Activated T-cell treated with anti-CD3 and anti-CD28 coated beads, Interleukin-2, amount 50 U/mL, for 4 hours (primary cell): ENCODE measurements around the gene PCDHGC4. TPM values are rescaled to one million over a fixed set of nuclear protein-coding genes. Genes with fewer than 3 reads are reported as not detected.

Source experiments
- ATAC-seq, 2 donors: fragments of 200-7000 bp; cut with Tn5 transposase; one replicate each; pipeline ENCODE4 v1.10.0; 2021
- DNase-seq: peaks from one replicate; pipeline ENCODE4 v3.0.0-alpha.2; 2020
- H3K27me3 Mint-ChIP-seq: one replicate; pipeline ENCODE4 v1.8.0; 2021; ENCODE audit warnings: low read depth, mixed read lengths
- H3K36me3 Mint-ChIP-seq: one replicate; pipeline ENCODE4 v1.8.0; 2022; ENCODE audit warnings: mixed read lengths; ENCODE audit not compliant: insufficient read depth
- H3K4me1 Mint-ChIP-seq: one replicate; pipeline ENCODE4 v1.8.0; 2021; ENCODE audit warnings: low read depth, mixed read lengths
- H3K4me3 Mint-ChIP-seq: one replicate; pipeline ENCODE4 v1.8.0; 2021; ENCODE audit warnings: mild to moderate bottlenecking, moderate library complexity, mixed read lengths
- H3K9me3 Mint-ChIP-seq: one replicate; pipeline ENCODE4 v1.8.0; 2021; ENCODE audit warnings: mixed read lengths
- total RNA-seq, 3 donors: library from RNA; stranded (reverse); gene quantifications; one replicate each; pipeline ENCODE4 v1.2.1, GENCODE V29; 2021

The PCDHGC4 gene
- total RNA-seq, 3 donors from 2014 or later, result not detected

GRCh38 chr5:141523991-141524390 lies 39.2 kb downstream of the PCDHGC4 start:
- DNase-seq, result no peak
- H3K27me3 Mint-ChIP-seq, result no peaks in the 10 kb centered on the region
- no peak for ATAC-seq
- H3K36me3 Mint-ChIP-seq, result peaks cover 62% of the 10 kb centered on the region
- H3K4me1 Mint-ChIP-seq, result peaks cover 28% of the 10 kb centered on the region
- no peak overlapping the region for H3K4me3 Mint-ChIP-seq
- no peaks in the 10 kb centered on the region for H3K9me3 Mint-ChIP-seq

- DNase-seq, result peak; percentile 40
- peaks cover 55% of the 10 kb centered on the region for H3K36me3 Mint-ChIP-seq
- H3K27me3 Mint-ChIP-seq, result no peaks in the 10 kb centered on the region
- peak; percentile 61 to 70 for ATAC-seq
- H3K4me1 Mint-ChIP-seq, result peaks cover 28% of the 10 kb centered on the region
- H3K9me3 Mint-ChIP-seq, result no peaks in the 10 kb centered on the region
- no peak overlapping the region for H3K4me3 Mint-ChIP-seq
These were observed 40.1 kb downstream of the PCDHGC4 start for GRCh38 chr5:141524604-141525597.

GRCh38 chr5:141525653-141526052 lies 40.8 kb downstream of the PCDHGC4 start:
- peaks cover 52% of the 10 kb centered on the region for H3K36me3 Mint-ChIP-seq
- ATAC-seq, result no peak

GRCh38 chr5:141527426-141527825 lies 42.6 kb downstream of the PCDHGC4 start:
- no peak for ATAC-seq
- Mint-ChIP-seq H3K27me3 (no peaks in the 10 kb centered on the region), H3K36me3 (peaks cover 40% of the 10 kb centered on the region), H3K4me1 (peaks cover 13% of the 10 kb centered on the region), H3K4me3 (no peak overlapping the region), H3K9me3 (no peaks in the 10 kb centered on the region)
- no peak for DNase-seq

More at GRCh38 chr5:141525653-141526052, 40.8 kb downstream of the PCDHGC4 start:
- Mint-ChIP-seq H3K27me3 (no peaks in the 10 kb centered on the region), H3K4me3 (no peak overlapping the region), H3K9me3 (no peaks in the 10 kb centered on the region), H3K4me1 (peaks cover 27% of the 10 kb centered on the region)
- no peak for DNase-seq

GRCh38 chr5:141528291-141528984 lies 43.6 kb downstream of the PCDHGC4 start:
- peaks cover 11% of the 10 kb centered on the region for H3K4me1 Mint-ChIP-seq
- peaks cover 40% of the 10 kb centered on the region for H3K36me3 Mint-ChIP-seq
- no peak overlapping the region for H3K4me3 Mint-ChIP-seq
- ATAC-seq (no peak), DNase-seq (no peak)
- no peaks in the 10 kb centered on the region for H3K9me3 Mint-ChIP-seq
- H3K27me3 Mint-ChIP-seq, result no peaks in the 10 kb centered on the region

GRCh38 chr5:141529002-141529401 lies 44.2 kb downstream of the PCDHGC4 start:
- ATAC-seq, result no peak
- peaks cover 11% of the 10 kb centered on the region for H3K4me1 Mint-ChIP-seq

GRCh38 chr5:141529873-141530272 lies 45.0 kb downstream of the PCDHGC4 start:
- DNase-seq, result no peak
- Mint-ChIP-seq H3K4me3 (no peak overlapping the region), H3K27me3 (no peaks in the 10 kb centered on the region), H3K4me1 (peaks cover 8% of the 10 kb centered on the region), H3K9me3 (no peaks in the 10 kb centered on the region), H3K36me3 (peaks cover 40% of the 10 kb centered on the region)
- ATAC-seq, result no peak

More at GRCh38 chr5:141529002-141529401, 44.2 kb downstream of the PCDHGC4 start:
- peaks cover 42% of the 10 kb centered on the region for H3K36me3 Mint-ChIP-seq
- H3K9me3 Mint-ChIP-seq, result no peaks in the 10 kb centered on the region
- H3K4me3 Mint-ChIP-seq, result no peak overlapping the region
- no peaks in the 10 kb centered on the region for H3K27me3 Mint-ChIP-seq
- no peak for DNase-seq

GRCh38 chr5:141532726-141533125 lies 47.9 kb downstream of the PCDHGC4 start:
- H3K27me3 Mint-ChIP-seq, result no peaks in the 10 kb centered on the region
- ATAC-seq (no peak), DNase-seq (no peak)
- peaks cover 26% of the 10 kb centered on the region for H3K36me3 Mint-ChIP-seq
- no peak overlapping the region for H3K4me3 Mint-ChIP-seq
- no peaks in the 10 kb centered on the region for H3K9me3 Mint-ChIP-seq
- peaks cover 3% of the 10 kb centered on the region for H3K4me1 Mint-ChIP-seq

GRCh38 chr5:141533897-141534296 lies 49.1 kb downstream of the PCDHGC4 start:
- DNase-seq (no peak), ATAC-seq (no peak)
- no peaks in the 10 kb centered on the region for H3K9me3 Mint-ChIP-seq
- H3K27me3 Mint-ChIP-seq, result no peaks in the 10 kb centered on the region
- no peak overlapping the region for H3K4me3 Mint-ChIP-seq
- H3K36me3 Mint-ChIP-seq, result peaks cover 16% of the 10 kb centered on the region
- H3K4me1 Mint-ChIP-seq, result peaks cover 3% of the 10 kb centered on the region

GRCh38 chr5:141534492-141535213 lies 49.8 kb downstream of the PCDHGC4 start:
- ATAC-seq (no peak), DNase-seq (no peak)
- H3K4me1 Mint-ChIP-seq, result peaks cover 3% of the 10 kb centered on the region
- H3K27me3 Mint-ChIP-seq, result no peaks in the 10 kb centered on the region
- no peak overlapping the region for H3K4me3 Mint-ChIP-seq
- H3K36me3 Mint-ChIP-seq, result peaks cover 20% of the 10 kb centered on the region
- no peaks in the 10 kb centered on the region for H3K9me3 Mint-ChIP-seq

Other genes starting within 250 kb of the PCDHGC4 start
- gene PCDHB15, start 239.6 kb upstream of the PCDHGC4 start, total RNA-seq, result under 1 TPM in 1 of 3 donors, not detected in 2; 0.08 TPM
- gene SLC25A2, start 181.0 kb upstream of the PCDHGC4 start, total RNA-seq, result under 1 TPM in 1 of 3 donors, not detected in 2; 0.18 TPM
- 10 to 100 TPM; 64.8 to 73.8 (median 70.4) TPM for gene TAF7, start 164.2 kb upstream of the PCDHGC4 start, total RNA-seq
- gene PCDHGA1, start 154.5 kb upstream of the PCDHGC4 start, total RNA-seq, result under 1 TPM; 0.05 to 0.11 (median 0.11) TPM
- under 1 TPM in 1 of 3 donors, not detected in 2; 0.05 TPM for gene PCDHGA2, start 146.3 kb upstream of the PCDHGC4 start, total RNA-seq
- not detected for gene PCDHGA3, start 141.2 kb upstream of the PCDHGC4 start, total RNA-seq
- gene PCDHGB1, start 134.9 kb upstream of the PCDHGC4 start, total RNA-seq, result under 1 TPM in 1 of 3 donors, not detected in 2; 0.13 TPM
- gene PCDHGA4, start 130.0 kb upstream of the PCDHGC4 start, total RNA-seq, result under 1 TPM; 0.08 to 0.30 (median 0.08) TPM
- under 1 TPM; 0.13 to 0.43 (median 0.40) TPM for gene PCDHGB2, start 125.0 kb upstream of the PCDHGC4 start, total RNA-seq
- gene PCDHGA5, start 120.9 kb upstream of the PCDHGC4 start, total RNA-seq, result under 1 TPM; 0.05 to 0.13 (median 0.08) TPM
- under 1 TPM; 0.10 to 0.19 (median 0.13) TPM for gene PCDHGB3, start 114.8 kb upstream of the PCDHGC4 start, total RNA-seq
- under 1 TPM; 0.13 to 0.27 (median 0.18) TPM for gene PCDHGA6, start 111.1 kb upstream of the PCDHGC4 start, total RNA-seq
- gene PCDHGA7, start 102.3 kb upstream of the PCDHGC4 start, total RNA-seq, result under 1 TPM in 2 of 3 donors, not detected in 1; 0.08 to 0.11 TPM
- gene PCDHGB4, start 97.3 kb upstream of the PCDHGC4 start, total RNA-seq, result under 1 TPM; 0.08 to 0.22 (median 0.20) TPM
- not detected for gene PCDHGA8, start 92.4 kb upstream of the PCDHGC4 start, total RNA-seq
- gene PCDHGB5, start 87.1 kb upstream of the PCDHGC4 start, total RNA-seq, result under 1 TPM; 0.26 to 0.91 (median 0.27) TPM
- under 1 TPM; 0.13 to 0.18 (median 0.16) TPM for gene PCDHGA9, start 82.3 kb upstream of the PCDHGC4 start, total RNA-seq
- under 1 TPM; 0.08 to 0.22 (median 0.18) TPM for gene PCDHGB6, start 77.0 kb upstream of the PCDHGC4 start, total RNA-seq
- gene PCDHGA10, start 72.0 kb upstream of the PCDHGC4 start, total RNA-seq, result under 1 TPM; 0.25 to 0.68 (median 0.40) TPM
- under 1 TPM in 1 of 3 donors, not detected in 2; 0.15 TPM for gene PCDHGB7, start 67.4 kb upstream of the PCDHGC4 start, total RNA-seq
- under 1 TPM; 0.05 to 0.13 (median 0.05) TPM for gene PCDHGA11, start 64.0 kb upstream of the PCDHGC4 start, total RNA-seq
- gene PCDHGA12, start 54.5 kb upstream of the PCDHGC4 start, total RNA-seq, result under 1 TPM; 0.11 to 0.24 (median 0.20) TPM
- gene PCDHGC3, start 9.1 kb upstream of the PCDHGC4 start, total RNA-seq, result under 1 TPM; 0.22 to 0.55 (median 0.48) TPM
- not detected for gene PCDHGC5, start 4.1 kb downstream of the PCDHGC4 start, total RNA-seq
- gene DIAPH1, start 134.0 kb downstream of the PCDHGC4 start, total RNA-seq, result 100 to 1,000 TPM; 243 to 289 (median 269) TPM
- gene HDAC3, start 151.8 kb downstream of the PCDHGC4 start, total RNA-seq, result 10 to 100 TPM; 66.1 to 73.8 (median 71.7) TPM
- 10 to 100 TPM; 25.8 to 30.4 (median 29.5) TPM for gene RELL2, start 152.0 kb downstream of the PCDHGC4 start, total RNA-seq
- gene FCHSD1, start 166.4 kb downstream of the PCDHGC4 start, total RNA-seq, result 10 to 100 TPM; 20.5 to 29.7 (median 22.1) TPM
- 1 to 10 TPM in 2 of 3 donors, under 1 TPM in 1; 0.56 to 2.0 (median 1.1) TPM for gene ARAP3, start 197.2 kb downstream of the PCDHGC4 start, total RNA-seq